Activated CD8-positive, alpha-beta memory T cell treated with anti-CD3 and anti-CD28 coated beads, Interleukin-2, amount 50 U/mL, for 24 hours (primary cell): ENCODE measurements around the gene ZNF587B.
"Not testable (repeated sequence)": the region's sequence is repeated elsewhere in the genome, so short reads cannot be mapped to it uniquely, and the experiment has no call there.

ENCODE experiments used
- DNase-seq: peaks from one replicate; pipeline ENCODE4 v3.0.0-alpha.2; 2020; ENCODE audit errors: extremely low read depth

Gene ZNF587B

GRCh38 chr19:57818378-57818777, 11.7 kb upstream of the ZNF587B start:
- DNase-seq = no peak

GRCh38 chr19:57819475-57820148, 10.5 kb upstream of the ZNF587B start:
- peak; percentile 70 for DNase-seq

- DNase-seq = no peak
Observed at GRCh38 chr19:57820599-57820998, 9.5 kb upstream of the ZNF587B start.

- DNase-seq = not testable (repeated sequence)
Observed at GRCh38 chr19:57821095-57821494, 9.0 kb upstream of the ZNF587B start.

GRCh38 chr19:57821501-57821900, 8.6 kb upstream of the ZNF587B start:
- not testable (repeated sequence) for DNase-seq

GRCh38 chr19:57823155-57823554, 6.9 kb upstream of the ZNF587B start:
- not testable (repeated sequence) for DNase-seq

GRCh38 chr19:57823608-57824007, 6.5 kb upstream of the ZNF587B start:
- not testable (repeated sequence) for DNase-seq

- DNase-seq = no peak
Observed at GRCh38 chr19:57825511-57825910, 4.6 kb upstream of the ZNF587B start.

GRCh38 chr19:57829316-57829715, 783 bp upstream of the ZNF587B start:
- DNase-seq = no peak

GRCh38 chr19:57836991-57837390, 6.9 kb downstream of the ZNF587B start:
- DNase-seq = not testable (repeated sequence)

- DNase-seq = not testable (repeated sequence)
Observed at GRCh38 chr19:57838622-57839191, 8.6 kb downstream of the ZNF587B start.

GRCh38 chr19:57841122-57841763, 11.1 kb downstream of the ZNF587B start:
- no peak for DNase-seq

- DNase-seq = not testable (repeated sequence)
Observed at GRCh38 chr19:57847164-57847563, 17.1 kb downstream of the ZNF587B start.

- DNase-seq = not testable (repeated sequence)
Observed at GRCh38 chr19:57849162-57849665, 19.1 kb downstream of the ZNF587B start.

- peak; percentile 58 for DNase-seq
Observed at GRCh38 chr19:57849666-57850473, 19.8 kb downstream of the ZNF587B start, which contains the start of gene ZNF587. TSS of gene ZNF587 (plus strand) at chr19:57849859. CDS start at chr19:57850039, 180 bp downstream.

- DNase-seq = no peak
Observed at GRCh38 chr19:57850553-57851017, 20.5 kb downstream of the ZNF587B start.

- DNase-seq = not testable (repeated sequence)
Observed at GRCh38 chr19:57851812-57852603, 21.9 kb downstream of the ZNF587B start.

GRCh38 chr19:57854117-57854516, 24.0 kb downstream of the ZNF587B start:
- not testable (repeated sequence) for DNase-seq

- DNase-seq = not testable (repeated sequence)
Observed at GRCh38 chr19:57862351-57862750, 32.3 kb downstream of the ZNF587B start.

- no peak for DNase-seq
Observed at GRCh38 chr19:57867868-57868492, 37.9 kb downstream of the ZNF587B start.
